ENCODE data around the gene UBR4.

Gene UBR4

DNA sequence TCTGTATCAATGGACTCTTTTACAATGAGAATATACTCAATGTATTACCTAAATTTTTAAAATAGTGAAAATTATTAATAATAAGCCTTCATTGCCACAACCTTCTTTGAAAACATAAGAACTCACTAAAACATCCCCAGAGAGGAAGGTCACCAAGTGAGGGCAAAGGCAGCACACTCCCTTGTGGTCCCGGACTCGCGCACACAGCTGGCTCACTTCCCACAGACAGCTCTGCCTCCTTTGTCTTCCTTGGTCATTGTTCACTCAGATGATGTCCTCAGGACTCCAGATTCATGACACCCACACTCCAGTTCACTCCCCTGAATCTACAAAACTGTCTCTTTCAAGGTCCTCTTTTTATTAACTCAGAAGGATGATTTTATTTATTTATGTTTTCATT is 19.2 kb upstream of the UBR4 start:
- H3K4me2 ChIP-seq (ENCODE audit: low read depth, low read length), result no peak overlapping the region
- no peak overlapping the region for H3K27ac ChIP-seq (ENCODE audit: low read length)
- H3K9me3 ChIP-seq (replicated peaks; ENCODE audit: insufficient read depth, low read length), result no peaks in the 10 kb centered on the region
- H2AFZ ChIP-seq (ENCODE audit: low read length), result no peak overlapping the region
- H3K4me1 ChIP-seq (ENCODE audit: low read length), result no peaks in the 10 kb centered on the region
- DNase-seq, result no peak
- H3K79me2 ChIP-seq (ENCODE audit: low read length), result no peaks in the 10 kb centered on the region; the same call in 1 of the 2 replicates
- no peak overlapping the region for H3K9ac ChIP-seq (ENCODE audit: low read length)
- no peaks in the 10 kb centered on the region for H3K27me3 ChIP-seq (replicated peaks; ENCODE audit: insufficient read depth, low read length)
- H3F3A ChIP-seq (ENCODE audit: insufficient read depth, low read length), result no peaks in the 10 kb centered on the region
- H3K36me3 ChIP-seq (replicated peaks; ENCODE audit: insufficient read depth, low read length), result peaks cover 12% of the 10 kb centered on the region
- H3K9me2 ChIP-seq (replicated peaks; ENCODE audit: insufficient read depth, low read length), result no peaks in the 10 kb centered on the region
- TF ChIP-seq, protein P1, sequence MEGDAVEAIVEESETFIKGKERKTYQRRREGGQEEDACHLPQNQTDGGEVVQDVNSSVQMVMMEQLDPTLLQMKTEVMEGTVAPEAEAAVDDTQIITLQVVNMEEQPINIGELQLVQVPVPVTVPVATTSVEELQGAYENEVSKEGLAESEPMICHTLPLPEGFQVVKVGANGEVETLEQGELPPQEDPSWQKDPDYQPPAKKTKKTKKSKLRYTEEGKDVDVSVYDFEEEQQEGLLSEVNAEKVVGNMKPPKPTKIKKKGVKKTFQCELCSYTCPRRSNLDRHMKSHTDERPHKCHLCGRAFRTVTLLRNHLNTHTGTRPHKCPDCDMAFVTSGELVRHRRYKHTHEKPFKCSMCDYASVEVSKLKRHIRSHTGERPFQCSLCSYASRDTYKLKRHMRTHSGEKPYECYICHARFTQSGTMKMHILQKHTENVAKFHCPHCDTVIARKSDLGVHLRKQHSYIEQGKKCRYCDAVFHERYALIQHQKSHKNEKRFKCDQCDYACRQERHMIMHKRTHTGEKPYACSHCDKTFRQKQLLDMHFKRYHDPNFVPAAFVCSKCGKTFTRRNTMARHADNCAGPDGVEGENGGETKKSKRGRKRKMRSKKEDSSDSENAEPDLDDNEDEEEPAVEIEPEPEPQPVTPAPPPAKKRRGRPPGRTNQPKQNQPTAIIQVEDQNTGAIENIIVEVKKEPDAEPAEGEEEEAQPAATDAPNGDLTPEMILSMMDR (IDR thresholded peaks at IDR 0.05; ENCODE audit: low read length), result no peak
- TF ChIP-seq EZH2 (optimal IDR thresholded peaks at IDR 0.05; ENCODE audit: low read depth, low read length) (no peak), EZH2phosphoT487 (IDR thresholded peaks at IDR 0.05; ENCODE audit: low read length) (no peak)
- no peaks in the 10 kb centered on the region for H4K20me1 ChIP-seq (ENCODE audit: insufficient read depth, low read length)
- H3K4me3 ChIP-seq (ENCODE audit: low read length), result no peak overlapping the region

DNA sequence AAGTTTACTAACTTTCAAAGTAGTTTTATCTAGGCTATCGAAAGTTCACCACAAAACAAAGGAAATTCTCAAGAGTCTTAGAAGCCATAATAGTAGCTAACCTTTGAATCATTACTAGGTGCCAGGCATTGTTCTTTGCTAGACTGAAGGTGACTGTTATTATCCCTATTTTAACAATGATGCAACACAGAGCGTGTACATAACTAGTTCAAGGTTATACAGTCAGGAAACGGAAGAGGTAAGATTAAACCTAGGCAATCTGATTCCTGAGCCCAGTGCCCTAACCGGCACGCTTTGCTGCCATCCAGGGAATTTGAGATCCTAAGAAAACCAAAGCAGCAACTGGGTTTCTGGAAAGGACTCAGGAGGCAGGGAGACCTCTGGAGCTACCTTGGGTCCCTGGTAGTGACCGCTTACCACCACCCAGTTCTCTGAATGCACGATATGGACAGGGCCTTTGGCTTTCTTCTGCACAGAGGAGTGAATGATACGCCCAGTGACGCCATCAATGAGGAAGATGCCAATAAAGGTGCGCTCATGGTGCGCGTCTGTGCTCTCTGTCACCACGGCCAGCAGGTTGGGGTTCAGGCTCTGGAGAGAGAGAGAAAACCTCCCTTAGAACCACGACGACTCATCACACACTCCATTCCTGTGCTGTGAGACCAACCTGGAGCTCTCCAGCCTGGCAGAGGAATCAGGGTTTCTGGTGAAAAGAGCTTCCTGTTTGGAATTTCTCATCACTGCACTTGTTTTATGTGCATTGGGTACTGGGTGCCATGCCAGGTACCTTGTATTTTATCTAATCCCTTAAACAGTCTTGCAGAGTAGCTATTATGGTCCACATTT is 13.1 kb upstream of the UBR4 start:
- Histone ChIP-seq H3K79me2 (ENCODE audit: low read length) (peaks cover 9% of the 10 kb centered on the region), H3K9me2 (replicated peaks; ENCODE audit: insufficient read depth, low read length) (no peaks in the 10 kb centered on the region), H2AFZ (ENCODE audit: low read length) (no peak overlapping the region), H3K4me2 (ENCODE audit: low read depth, low read length) (no peak overlapping the region), H3K9ac (ENCODE audit: low read length) (no peak overlapping the region), H4K20me1 (ENCODE audit: insufficient read depth, low read length) (no peaks in the 10 kb centered on the region), H3K4me1 (ENCODE audit: low read length) (no peaks in the 10 kb centered on the region), H3K27ac (ENCODE audit: low read length) (no peak overlapping the region), H3F3A (ENCODE audit: insufficient read depth, low read length) (no peaks in the 10 kb centered on the region), H3K4me3 (ENCODE audit: low read length) (no peak overlapping the region), H3K9me3 (replicated peaks; ENCODE audit: insufficient read depth, low read length) (no peaks in the 10 kb centered on the region), H3K36me3 (replicated peaks; ENCODE audit: insufficient read depth, low read length) (peaks cover 14% of the 10 kb centered on the region), H3K27me3 (replicated peaks; ENCODE audit: insufficient read depth, low read length) (no peaks in the 10 kb centered on the region)
- TF ChIP-seq, protein P1 (IDR thresholded peaks at IDR 0.05; ENCODE audit: low read length), result no peak
- TF ChIP-seq EZH2phosphoT487 (IDR thresholded peaks at IDR 0.05; ENCODE audit: low read length), result no peak
- TF ChIP-seq EZH2 (optimal IDR thresholded peaks at IDR 0.05; ENCODE audit: low read depth, low read length), result no peak
- no peak for DNase-seq

DNA sequence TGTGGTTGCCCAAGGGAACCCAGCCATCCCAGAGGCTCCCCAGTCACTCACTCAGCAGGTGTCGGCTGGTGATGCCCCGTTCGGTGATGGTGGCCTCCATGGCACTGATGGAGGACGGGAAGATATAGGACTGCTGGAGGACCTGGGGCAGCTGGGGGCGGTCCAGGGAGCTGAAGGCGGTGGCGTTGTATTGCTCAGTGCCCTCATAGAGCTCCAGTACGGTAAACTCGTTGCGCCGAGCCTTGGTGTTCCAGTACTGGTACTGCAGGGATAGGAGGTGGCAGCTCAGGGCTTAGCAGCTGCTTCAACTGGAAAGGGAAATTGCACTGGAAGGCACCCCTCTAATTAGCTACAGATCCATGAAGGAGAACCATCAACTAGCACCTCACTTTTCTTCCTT is 12.5 kb upstream of the UBR4 start:
- Histone ChIP-seq H3K9me2 (replicated peaks; ENCODE audit: insufficient read depth, low read length) (no peaks in the 10 kb centered on the region), H3K4me2 (ENCODE audit: low read depth, low read length) (no peak overlapping the region), H3K36me3 (replicated peaks; ENCODE audit: insufficient read depth, low read length) (peaks cover 14% of the 10 kb centered on the region), H3K27me3 (replicated peaks; ENCODE audit: insufficient read depth, low read length) (no peaks in the 10 kb centered on the region), H3K27ac (ENCODE audit: low read length) (no peak overlapping the region), H2AFZ (ENCODE audit: low read length) (no peak overlapping the region), H3K4me1 (ENCODE audit: low read length) (no peaks in the 10 kb centered on the region), H4K20me1 (ENCODE audit: insufficient read depth, low read length) (no peaks in the 10 kb centered on the region), H3K79me2 (ENCODE audit: low read length) (peaks cover 9% of the 10 kb centered on the region), H3K9me3 (replicated peaks; ENCODE audit: insufficient read depth, low read length) (no peaks in the 10 kb centered on the region), H3F3A (ENCODE audit: insufficient read depth, low read length) (no peaks in the 10 kb centered on the region), H3K4me3 (ENCODE audit: low read length) (no peak overlapping the region), H3K9ac (ENCODE audit: low read length) (no peak overlapping the region)
- TF ChIP-seq EZH2phosphoT487 (IDR thresholded peaks at IDR 0.05; ENCODE audit: low read length), result no peak
- TF ChIP-seq, protein P1 (IDR thresholded peaks at IDR 0.05; ENCODE audit: low read length), result no peak
- no peak for TF ChIP-seq EZH2 (optimal IDR thresholded peaks at IDR 0.05; ENCODE audit: low read depth, low read length)
- DNase-seq, result no peak
